CD14-positive monocyte (primary cell): ENCODE data around the gene SLC1A2. TPM values are rescaled to one million over a fixed set of nuclear protein-coding genes. Genes with fewer than 3 reads are reported as not detected.

ENCODE experiments used
- DNase-seq, 3 donors: peaks; one replicate each; pipeline ENCODE4 v3.0.0-alpha.2; 2011 to 2022
- H2AFZ ChIP-seq: 2 replicates; pipeline ENCODE4 v1.6.0; 2012; ENCODE audit warnings: mild to moderate bottlenecking, low read depth, low read length, inconsistent platforms; ENCODE audit not compliant: insufficient read depth, poor library complexity, severe bottlenecking
- H3K27ac ChIP-seq, 2 donors: 1 replicate in 1 of 2; 2 replicates in 1 of 2; pipeline ENCODE4 v1.5.1; 2012 to 2013; ENCODE audit warnings: low read length in 2 of 2, control low read depth in 1 of 2, inconsistent platforms in 1 of 2, low read depth in 1 of 2, mild to moderate bottlenecking in 1 of 2
- H3K27me3 ChIP-seq, 2 donors: one replicate each; pipeline versions ENCODE4 v1.6.0 to v1.6.1; 2011 to 2013; ENCODE audit warnings: low read length in 2 of 2; ENCODE audit not compliant: control insufficient read depth in 2 of 2, insufficient read depth in 2 of 2
- H3K36me3 ChIP-seq, 2 donors: replicated peaks in 1 of 2; 1 replicate in 1 of 2; 2 replicates in 1 of 2; pipeline versions ENCODE4 v1.5.1 to v1.6.1; 2012 to 2013; ENCODE audit warnings: low read length in 2 of 2, control low read depth in 1 of 2, inconsistent platforms in 1 of 2, mild to moderate bottlenecking in 1 of 2; ENCODE audit not compliant: insufficient read depth in 2 of 2, control insufficient read depth in 1 of 2
- H3K4me1 ChIP-seq, 2 donors: 1 replicate in 1 of 2; 2 replicates in 1 of 2; pipeline versions ENCODE4 v1.5.1 to v1.6.1; 2012 to 2013; ENCODE audit warnings: low read length in 2 of 2, control low read depth in 1 of 2, inconsistent platforms in 1 of 2, mild to moderate bottlenecking in 1 of 2, moderate library complexity in 1 of 2; ENCODE audit not compliant: insufficient read depth in 2 of 2, control insufficient read depth in 1 of 2
- H3K4me2 ChIP-seq: replicated peaks from 2 replicates; pipeline ENCODE3; 2012; ENCODE audit warnings: low read length, moderate library complexity, mild to moderate bottlenecking; ENCODE audit not compliant: poor library complexity, severe bottlenecking; ENCODE audit errors: extremely low read depth
- H3K4me3 ChIP-seq, 3 experiments: fragments of 200-600 bp in 1 of 3; sonication (generic) in 1 of 3; replicated peaks in 1 of 3; 1 replicate in 2 of 3; 2 replicates in 1 of 3; pipeline ENCODE4 v1.5.1; 2011 to 2013; ENCODE audit warnings: low read length in 3 of 3, mild to moderate bottlenecking in 3 of 3, control low read depth in 2 of 3, low read depth in 2 of 3, inconsistent platforms in 1 of 3, moderate library complexity in 1 of 3
- H3K79me2 ChIP-seq: 2 replicates; pipeline ENCODE4 v1.6.0; 2012; ENCODE audit warnings: mild to moderate bottlenecking, control low read depth, inconsistent platforms, low read length, moderate library complexity; ENCODE audit not compliant: insufficient read depth
- H3K9ac ChIP-seq: 2 replicates; pipeline ENCODE4 v1.6.0; 2017; ENCODE audit warnings: low read length, mild to moderate bottlenecking; ENCODE audit not compliant: insufficient read depth, poor library complexity, severe bottlenecking
- H3K9me3 ChIP-seq, 2 donors: replicated peaks in 1 of 2; 1 replicate in 1 of 2; 2 replicates in 1 of 2; pipeline versions ENCODE4 v1.5.1 to v1.6.1; 2012 to 2013; ENCODE audit warnings: low read length in 2 of 2, control low read depth in 1 of 2; ENCODE audit not compliant: control insufficient read depth in 1 of 2, insufficient read depth in 1 of 2
- H4K20me1 ChIP-seq: 2 replicates; pipeline ENCODE4 v1.6.0; 2012; ENCODE audit warnings: mild to moderate bottlenecking, low read length, control low read depth, moderate library complexity; ENCODE audit not compliant: insufficient read depth
- H3K27ac Mint-ChIP-seq, 7 donors: one replicate each; pipeline ENCODE4 v1.8.0; 2020; ENCODE audit warnings: mild to moderate bottlenecking in 7 of 7, mixed read lengths in 7 of 7, moderate library complexity in 6 of 7, inconsistent platforms in 2 of 7
- H3K27me3 Mint-ChIP-seq, 3 donors: one replicate each; pipeline ENCODE4 v1.8.0; 2021 to 2022; ENCODE audit warnings: low read depth in 3 of 3, mild to moderate bottlenecking in 3 of 3, mixed read lengths in 3 of 3, moderate library complexity in 3 of 3, inconsistent platforms in 1 of 3
- H3K36me3 Mint-ChIP-seq, 2 donors: one replicate each; pipeline ENCODE4 v1.8.0; 2020; ENCODE audit warnings: mixed read lengths in 2 of 2, inconsistent platforms in 1 of 2, mild to moderate bottlenecking in 1 of 2
- H3K4me1 Mint-ChIP-seq: one replicate; pipeline ENCODE4 v1.8.0; 2020; ENCODE audit warnings: mild to moderate bottlenecking, mixed read lengths
- H3K4me3 Mint-ChIP-seq, 2 donors: one replicate each; pipeline ENCODE4 v1.8.0; 2020; ENCODE audit warnings: mild to moderate bottlenecking in 2 of 2, mixed read lengths in 2 of 2, moderate library complexity in 1 of 2
- H3K9me3 Mint-ChIP-seq, 7 donors: one replicate each; pipeline ENCODE4 v1.8.0; 2020 to 2022; ENCODE audit warnings: mixed read lengths in 7 of 7, mild to moderate bottlenecking in 6 of 7, moderate library complexity in 6 of 7, inconsistent platforms in 2 of 7
- CTCF ChIP-seq: fragments of 200-600 bp; IDR thresholded peaks from one replicate; pipeline ENCODE4 v1.8.0; 2022; ENCODE audit warnings: antibody characterized with exemption, mild to moderate bottlenecking
- WGBS: methylation state at CpG from one replicate; pipeline ENCODE4 v1.1.5; 2013; ENCODE audit warnings: missing lambda C conversion rate; ENCODE audit not compliant: insufficient coverage; 5-methylcytosine and 5-hydroxymethylcytosine counted together
- intact Hi-C, 2 donors: fragments of 100-400 bp; cut with micrococcal nuclease; formaldehyde crosslinking; loops; one replicate each; pipeline versions ENCODE4 v1.15.0 to v1.15.1; 2023
- polyA plus RNA-seq, 3 donors: library from polyadenylated mRNA; depleted of rRNA in 1 of 3; unstranded in 2 of 3; stranded (reverse) in 1 of 3; fragments of 300-500 nt in 2 of 3; fragments of >200 nt in 1 of 3; fragmentation: Illumina TruSeq in 2 of 3; gene quantifications; 1 replicate in 2 of 3; 2 replicates in 1 of 3; pipeline ENCODE4 v1.2.3, GENCODE V29; 2012 to 2021

The SLC1A2 gene
- polyA plus RNA-seq, 3 donors = 0.07 TPM; not detected in 2

- intact Hi-C loops = loop anchor here in 1 of 2 donors (10.0 kb wide), 1 partner anchor 85 kb away; no protein-coding TSS in a partner anchor
- Histone ChIP-seq H3K9me3 (no peaks in the 10 kb centered on the region), H3K4me3 (no peak overlapping the region), H3K9ac (no peak overlapping the region), H4K20me1 (no peaks in the 10 kb centered on the region), H3K27me3 (no peaks in the 10 kb centered on the region), H3K79me2 (no peaks in the 10 kb centered on the region), H3K4me1 (no peaks in the 10 kb centered on the region), H2AFZ (no peak overlapping the region), H3K4me2 (no peak overlapping the region), H3K27ac (no peak overlapping the region), H3K36me3 (no peaks in the 10 kb centered on the region)
- no peak overlapping the region for H3K27ac Mint-ChIP-seq
- H3K9me3 Mint-ChIP-seq = peaks cover 0 to 2% (median 0%) of the 10 kb centered on the region in 7 donors
- no peak for DNase-seq
- TF ChIP-seq CTCF = no peak
- H3K27me3 Mint-ChIP-seq = peaks cover 0 to 1% (median 0%) of the 10 kb centered on the region in 3 donors
- H3K4me1 Mint-ChIP-seq = peaks cover 3% of the 10 kb centered on the region
- no peak overlapping the region for H3K4me3 Mint-ChIP-seq
- no peaks in the 10 kb centered on the region for H3K36me3 Mint-ChIP-seq
- 96% methylated on average over 5 of the region's 7 CpGs for whole genome bisulfite sequencing
These were observed 59.3 kb downstream of the SLC1A2 start for GRCh38 chr11:35360055-35360530.

GRCh38 chr11:35359321-35360054 is 59.9 kb downstream of the SLC1A2 start:
- WGBS = 100% methylated on average over 1 of the region's 3 CpGs
- Histone ChIP-seq H3K27ac (no peak overlapping the region), H4K20me1 (no peaks in the 10 kb centered on the region), H3K9me3 (no peaks in the 10 kb centered on the region), H3K9ac (no peak overlapping the region), H3K36me3 (no peaks in the 10 kb centered on the region), H3K79me2 (no peaks in the 10 kb centered on the region), H3K4me2 (no peak overlapping the region), H3K4me1 (no peaks in the 10 kb centered on the region), H3K4me3 (no peak overlapping the region), H2AFZ (no peak overlapping the region), H3K27me3 (no peaks in the 10 kb centered on the region)
- no peak overlapping the region for H3K27ac Mint-ChIP-seq
- peaks cover 0 to 2% (median 0%) of the 10 kb centered on the region in 7 donors for H3K9me3 Mint-ChIP-seq
- H3K27me3 Mint-ChIP-seq = peaks cover 0 to 1% (median 0%) of the 10 kb centered on the region in 3 donors
- H3K36me3 Mint-ChIP-seq = no peaks in the 10 kb centered on the region
- DNase-seq = no peak
- no peak for TF ChIP-seq CTCF
- intact Hi-C loops = loop anchor here in 1 of 2 donors (10.0 kb wide), 1 partner anchor 85 kb away; no protein-coding TSS in a partner anchor
- no peak overlapping the region for H3K4me3 Mint-ChIP-seq
- peaks cover 3% of the 10 kb centered on the region for H3K4me1 Mint-ChIP-seq
